SIG-M5 treated with dmso at 0.1 percent for 504 hours (cell line): ENCODE data around the gene GADD45B.
"Not testable (repeated sequence)": the region's sequence is repeated elsewhere in the genome, so short reads cannot be mapped to it uniquely, and the experiment has no call there.

Experiments used
- DNase-seq: peaks from one replicate; lab custom pipeline; 2025; ENCODE audit not compliant: unreplicated experiment; lab: John Stamatoyannopoulos, UW

Gene GADD45B

GRCh38 chr19:2512523-2513431 is 36.9 kb downstream of the GADD45B start:
- no peak for DNase-seq

- DNase-seq: no peak
These were observed 39.1 kb downstream of the GADD45B start for GRCh38 chr19:2514981-2515518.

DNA sequence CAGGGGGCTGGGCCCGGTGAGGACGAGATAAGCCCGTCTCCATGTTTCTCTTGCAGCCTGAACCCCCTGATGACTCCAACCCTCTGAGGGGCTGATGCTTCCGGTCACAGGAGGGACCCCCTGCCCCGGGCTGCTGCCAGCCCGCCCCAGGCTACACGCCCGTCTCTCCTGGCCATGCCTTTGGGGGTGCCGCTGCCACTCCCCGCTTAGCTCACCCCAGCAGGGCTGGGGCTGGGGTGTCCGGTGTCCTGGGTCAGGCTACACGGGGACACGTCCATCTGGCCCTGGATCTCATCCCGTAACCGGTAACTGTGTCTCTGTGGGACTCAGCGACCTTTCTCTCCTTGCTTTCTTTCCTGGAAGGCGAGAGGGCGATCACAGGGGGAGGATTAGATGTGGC is 40.8 kb downstream of the GADD45B start:
- DNase-seq: no peak

DNA sequence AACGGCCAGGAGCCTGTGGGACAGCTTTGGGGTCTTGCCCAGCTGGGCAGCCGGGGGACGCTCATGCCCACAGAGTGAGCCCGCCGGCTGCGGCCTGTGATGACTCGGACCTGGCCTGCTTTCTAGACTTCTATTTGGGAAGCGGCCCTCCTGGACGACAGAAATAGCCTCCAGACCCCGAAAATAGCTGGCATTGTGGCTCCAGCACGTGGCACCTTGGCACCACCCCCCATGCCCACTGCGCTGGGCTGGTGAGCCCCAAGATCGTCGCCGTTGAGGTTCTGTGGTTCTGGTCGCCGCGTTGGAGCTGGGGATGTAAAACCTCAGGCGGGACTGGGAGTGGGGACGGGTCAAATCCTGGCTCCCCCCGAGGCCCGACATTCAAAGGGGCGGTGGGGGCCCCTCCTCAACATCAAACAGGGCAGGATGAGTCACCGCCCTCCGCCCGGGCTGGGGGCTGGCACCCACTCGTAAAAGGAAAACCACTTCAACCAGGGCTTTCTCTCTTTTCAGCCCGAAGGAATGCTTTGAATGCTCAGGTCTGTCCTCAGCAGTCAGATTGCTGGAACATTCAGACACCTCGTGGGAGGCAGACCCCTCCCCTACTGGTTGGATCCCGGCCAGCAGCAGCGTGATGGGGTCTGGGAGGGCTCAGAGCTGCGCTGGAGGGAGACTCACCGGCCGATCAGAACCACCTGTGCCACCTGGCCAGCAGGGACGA is 42.1 kb downstream of the GADD45B start:
- no peak for DNase-seq

DNA sequence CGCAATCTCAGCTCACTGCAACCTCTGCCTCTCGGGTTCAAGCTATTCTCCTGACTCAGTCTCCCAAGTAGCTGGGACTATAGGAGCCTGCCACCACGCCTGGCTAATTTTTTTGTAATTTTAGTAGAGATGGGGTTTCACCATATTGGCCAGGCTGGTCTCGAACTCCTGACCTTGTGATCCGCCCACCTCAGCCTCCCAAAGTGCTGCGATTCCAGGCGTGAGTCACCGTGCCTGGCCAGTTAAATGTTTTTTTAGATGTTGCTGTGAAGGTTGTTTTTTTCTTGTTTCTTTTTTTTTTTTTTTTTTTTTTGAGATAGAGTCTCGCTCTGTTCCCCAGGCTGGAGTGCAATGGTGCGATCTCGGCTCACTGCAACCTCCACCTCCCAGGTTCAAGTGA is 42.9 kb downstream of the GADD45B start:
- not testable (repeated sequence) for DNase-seq

DNA sequence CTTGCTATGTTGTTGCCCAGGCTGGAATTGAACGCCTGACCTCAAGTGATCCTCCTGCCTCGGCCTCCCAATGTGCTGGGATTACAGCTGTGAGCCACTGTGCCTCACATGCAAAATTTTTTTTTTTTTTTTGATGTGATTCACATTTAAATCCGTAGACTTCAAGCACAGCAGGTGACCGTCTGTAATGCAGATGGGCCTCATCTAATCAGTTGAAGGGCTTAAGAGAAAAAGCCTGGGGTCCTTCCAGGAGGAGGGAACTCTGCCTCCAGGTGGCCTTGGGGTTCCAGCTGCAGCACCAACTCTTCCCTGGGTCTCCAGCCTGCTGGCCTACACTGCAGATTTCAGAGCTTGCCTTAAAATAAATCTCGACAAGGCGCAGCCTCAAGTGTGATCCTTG is 43.6 kb downstream of the GADD45B start:
- DNase-seq: no peak

GRCh38 chr19:2523630-2524311 is 47.8 kb downstream of the GADD45B start:
- no peak for DNase-seq

GRCh38 chr19:2524361-2524839 is 48.5 kb downstream of the GADD45B start:
- DNase-seq: no peak

DNA sequence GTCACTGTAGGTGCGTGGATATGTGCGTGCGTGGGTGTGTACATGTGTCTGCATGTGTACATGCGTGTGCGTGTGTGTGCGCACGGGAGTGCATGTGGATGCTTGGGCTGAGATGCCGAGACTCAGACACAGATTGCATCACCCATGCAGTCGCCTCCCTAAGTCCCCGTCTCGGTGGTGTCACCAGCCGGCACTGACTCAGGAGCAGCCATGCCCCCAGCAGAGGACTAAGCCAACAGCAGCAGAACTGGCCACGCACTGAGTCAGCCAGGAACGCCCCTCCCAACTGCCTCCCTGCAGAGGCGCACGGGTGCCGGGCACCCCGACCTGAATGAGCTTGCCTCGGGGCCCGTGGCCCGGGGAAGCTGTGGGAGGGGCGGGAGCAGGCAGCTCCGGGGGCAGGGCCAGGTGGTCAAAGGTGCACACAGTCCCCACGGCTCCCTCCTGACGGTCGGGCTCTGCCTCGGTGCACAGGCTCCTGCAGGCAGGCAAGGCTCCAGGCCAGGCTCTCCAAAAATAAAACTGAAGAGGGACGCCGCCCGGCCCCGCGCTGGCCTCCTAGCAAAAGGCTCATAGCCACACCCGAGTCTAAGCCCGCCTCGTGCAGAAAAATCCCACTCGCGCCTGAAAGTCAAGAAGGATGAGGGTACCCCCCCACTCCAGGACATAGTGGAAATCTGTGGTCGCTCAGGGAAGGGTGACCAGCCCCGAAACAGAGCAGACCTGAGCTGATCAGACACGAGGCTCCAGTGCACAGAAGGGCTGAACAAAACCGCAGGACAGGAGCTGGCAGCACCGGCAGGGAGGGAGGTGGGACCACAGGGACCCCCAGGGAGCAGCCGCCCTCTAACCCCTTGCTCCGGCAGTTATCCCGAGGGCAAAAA is 49.2 kb downstream of the GADD45B start:
- peak; percentile 64 for DNase-seq

GRCh38 chr19:2527171-2527570 is 51.2 kb downstream of the GADD45B start:
- no peak for DNase-seq

GRCh38 chr19:2527686-2528085 is 51.8 kb downstream of the GADD45B start:
- no peak for DNase-seq
